ENCODE measurements around the gene GALNT18. TPM values are rescaled to one million over a fixed set of nuclear protein-coding genes. Genes with fewer than 3 reads are reported as not detected.

The GALNT18 gene
- total and polyA plus RNA-seq, 2 donors (not counting 3 experiments of a cell fraction or from before 2014, with no cell fraction given), result 0.17 to 0.18 TPM

DNA sequence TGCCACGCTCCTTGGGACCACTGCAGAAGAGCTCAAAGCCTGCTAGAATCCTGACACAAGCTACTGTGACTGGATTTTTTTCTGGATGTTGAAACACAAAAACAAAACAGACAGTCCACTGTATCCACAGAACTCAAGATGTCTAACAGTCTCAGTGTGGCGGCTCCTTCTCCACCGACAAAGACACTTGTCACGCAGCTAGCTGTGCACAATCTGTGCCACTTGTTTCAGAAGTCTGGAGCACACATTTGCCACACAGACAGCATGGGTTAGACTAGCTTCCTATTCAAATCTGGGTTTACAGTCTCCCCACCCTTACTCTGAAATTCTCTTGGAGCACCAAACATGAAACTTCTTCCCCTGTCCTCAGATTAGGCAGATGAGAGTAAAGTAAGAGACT, 99.2 kb downstream of the GALNT18 start:
- Histone ChIP-seq H3K9me1 (replicated peaks; ENCODE audit: control insufficient read depth, extremely low read depth, insufficient read depth, low read length) (no peaks in the 10 kb centered on the region), H3K79me2 (ENCODE audit: control insufficient read depth, insufficient read depth, low read length) (no peaks in the 10 kb centered on the region), H4K20me1 (replicated peaks; ENCODE audit: control insufficient read depth, extremely low read depth, insufficient read depth, low read length) (no peaks in the 10 kb centered on the region), H3K27ac (ENCODE audit: insufficient read depth, low read depth, low read length) (no peak overlapping the region), H3K9ac (replicated peaks; ENCODE audit: extremely low read depth, insufficient read depth, low read length) (no peak overlapping the region), H3K9me3 (replicated peaks; ENCODE audit: control insufficient read depth, insufficient read depth, low read length) (no peaks in the 10 kb centered on the region), H3K27me3 (ENCODE audit: control insufficient read depth in 2 of 2, insufficient read depth in 2 of 2, low read length in 2 of 2) (no peaks in the 10 kb centered on the region), H2AFZ (ENCODE audit: low read depth, low read length) (no peak overlapping the region), H3K36me3 (ENCODE audit: control insufficient read depth in 2 of 2, extremely low read depth in 1 of 2, insufficient read depth in 2 of 2, low read length in 2 of 2) (no peaks in the 10 kb centered on the region), H3K4me3 (replicated peaks in 1 of 3; ENCODE audit: insufficient read depth in 1 of 3, low read depth in 1 of 3, low read length in 3 of 3) (no peak overlapping the region), H3K4me1 (ENCODE audit: control insufficient read depth, extremely low read depth, insufficient read depth, low read length) (no peaks in the 10 kb centered on the region), H3K4me2 (ENCODE audit: insufficient read depth, low read length) (no peak overlapping the region)
- dilution Hi-C loops (cut with MboI; ENCODE audit: extremely low pct_ligation_motif_present, low sequenced_read_pairs) (no loop called here), intact Hi-C loops (cut with micrococcal nuclease) (no loop called here)
- ChIA-PET CTCF (no interaction called here), POLR2A (no interaction called here)
- DNase-seq (ENCODE audit: low read depth, low spot score) (no peak), FAIRE-seq (no peak)
- no TSS peak for BruUV-seq (replicated peaks)
- TF ChIP-seq, protein P1, sequence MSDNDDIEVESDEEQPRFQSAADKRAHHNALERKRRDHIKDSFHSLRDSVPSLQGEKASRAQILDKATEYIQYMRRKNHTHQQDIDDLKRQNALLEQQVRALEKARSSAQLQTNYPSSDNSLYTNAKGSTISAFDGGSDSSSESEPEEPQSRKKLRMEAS (IDR thresholded peaks at IDR 0.05; ENCODE audit: insufficient read depth, insufficient read length), result no peak
- TF ChIP-seq JUN (IDR thresholded peaks at IDR 0.05; ENCODE audit: borderline replicate concordance, insufficient read depth, insufficient read length, low read depth) (no peak), POLR2AphosphoS5 (IDR thresholded peaks at IDR 0.05; ENCODE audit: insufficient read depth, low read depth, low read length) (no peak), GATA2 (IDR thresholded peaks at IDR 0.05; ENCODE audit: insufficient read depth, insufficient read length, low read depth, low read length) (no peak), EZH2 (IDR thresholded peaks at IDR 0.05; ENCODE audit: borderline replicate concordance, low read depth, low read length, severe bottlenecking) (no peak), FOS (IDR thresholded peaks at IDR 0.05; ENCODE audit: borderline replicate concordance, insufficient read depth, low read length) (no peak), POLR2A (IDR thresholded peaks at IDR 0.05; ENCODE audit: low read depth, low read length) (no peak), MYC (IDR thresholded peaks at IDR 0.05; ENCODE audit: low read depth, low read length) (no peak)
- TF ChIP-seq, protein P2, sequence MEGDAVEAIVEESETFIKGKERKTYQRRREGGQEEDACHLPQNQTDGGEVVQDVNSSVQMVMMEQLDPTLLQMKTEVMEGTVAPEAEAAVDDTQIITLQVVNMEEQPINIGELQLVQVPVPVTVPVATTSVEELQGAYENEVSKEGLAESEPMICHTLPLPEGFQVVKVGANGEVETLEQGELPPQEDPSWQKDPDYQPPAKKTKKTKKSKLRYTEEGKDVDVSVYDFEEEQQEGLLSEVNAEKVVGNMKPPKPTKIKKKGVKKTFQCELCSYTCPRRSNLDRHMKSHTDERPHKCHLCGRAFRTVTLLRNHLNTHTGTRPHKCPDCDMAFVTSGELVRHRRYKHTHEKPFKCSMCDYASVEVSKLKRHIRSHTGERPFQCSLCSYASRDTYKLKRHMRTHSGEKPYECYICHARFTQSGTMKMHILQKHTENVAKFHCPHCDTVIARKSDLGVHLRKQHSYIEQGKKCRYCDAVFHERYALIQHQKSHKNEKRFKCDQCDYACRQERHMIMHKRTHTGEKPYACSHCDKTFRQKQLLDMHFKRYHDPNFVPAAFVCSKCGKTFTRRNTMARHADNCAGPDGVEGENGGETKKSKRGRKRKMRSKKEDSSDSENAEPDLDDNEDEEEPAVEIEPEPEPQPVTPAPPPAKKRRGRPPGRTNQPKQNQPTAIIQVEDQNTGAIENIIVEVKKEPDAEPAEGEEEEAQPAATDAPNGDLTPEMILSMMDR (IDR thresholded peaks at IDR 0.05; ENCODE audit: extremely low read depth in 1 of 2, insufficient read depth in 1 of 2, low read depth in 1 of 2, low read length in 2 of 2), result no peak

Measured in endothelial cell of umbilical vein (primary cell).